GM23338 (cell line): Measurements from ENCODE around the gene DHRSX. TPM values are rescaled to one million over a fixed set of nuclear protein-coding genes. Genes with fewer than 3 reads are reported as not detected.

Source experiments
- ATAC-seq: fragments of 200-7000 bp; cut with Tn5 transposase; 3 replicates; pipeline ENCODE4 v1.9.1; 2020
- DNase-seq: peaks from one replicate; pipeline ENCODE4 v3.0.0-alpha.2; 2015; ENCODE audit warnings: low spot score
- H2AFZ ChIP-seq: fragments of 200-600 bp; sonication (generic); 2 replicates; pipeline ENCODE4 v1.8.0; 2016; ENCODE audit warnings: antibody characterized with exemption, mild to moderate bottlenecking, moderate library complexity
- H3F3A ChIP-seq: fragments of 200-600 bp; sonication (generic); replicated peaks from 2 replicates; pipeline ENCODE4 v1.8.0; 2017; ENCODE audit warnings: antibody characterized with exemption, mixed run types, low read depth
- H3K27ac ChIP-seq: fragments of 200-600 bp; sonication (generic); 2 replicates; pipeline ENCODE4 v1.6.1; 2016; ENCODE audit warnings: low read depth
- H3K27me3 ChIP-seq: fragments of 200-600 bp; sonication (generic); 2 replicates; pipeline ENCODE4 v1.8.0; 2016; ENCODE audit warnings: mild to moderate bottlenecking, mixed run types, moderate library complexity; ENCODE audit not compliant: insufficient read depth
- H3K36me3 ChIP-seq: fragments of 200-600 bp; sonication (generic); 2 replicates; pipeline ENCODE4 v1.8.0; 2016; ENCODE audit warnings: mild to moderate bottlenecking; ENCODE audit not compliant: insufficient read depth
- H3K4me1 ChIP-seq: fragments of 200-600 bp; sonication (generic); 2 replicates; pipeline ENCODE4 v1.8.0; 2016; ENCODE audit warnings: mild to moderate bottlenecking, moderate library complexity; ENCODE audit not compliant: insufficient read depth
- H3K4me2 ChIP-seq: fragments of 200-600 bp; sonication (generic); 2 replicates; pipeline ENCODE4 v1.7.1; 2017; ENCODE audit warnings: mixed run types
- H3K4me3 ChIP-seq: fragments of 200-600 bp; sonication (generic); 2 replicates; pipeline ENCODE4 v1.6.1; 2016; ENCODE audit warnings: mixed run types
- H3K79me2 ChIP-seq: fragments of 200-600 bp; sonication (generic); replicated peaks from 2 replicates; pipeline ENCODE4 v1.8.0; 2017; ENCODE audit warnings: mild to moderate bottlenecking; ENCODE audit not compliant: insufficient read depth
- H3K9me2 ChIP-seq: fragments of 200-600 bp; sonication (generic); 2 replicates; pipeline ENCODE4 v1.8.0; 2017; ENCODE audit not compliant: insufficient read depth
- H4K20me1 ChIP-seq: fragments of 200-600 bp; sonication (generic); replicated peaks from 2 replicates; pipeline ENCODE4 v1.8.0; 2017; ENCODE audit warnings: mild to moderate bottlenecking; ENCODE audit not compliant: insufficient read depth
- H3K27ac Mint-ChIP-seq: 2 replicates; pipeline ENCODE4 v1.8.0; 2020; ENCODE audit warnings: inconsistent platforms, mild to moderate bottlenecking, moderate library complexity, mixed read lengths
- H3K27me3 Mint-ChIP-seq: 3 replicates; pipeline ENCODE4 v1.8.0; 2022; ENCODE audit warnings: low read depth, mild to moderate bottlenecking, moderate library complexity, mixed read lengths, inconsistent platforms; ENCODE audit not compliant: insufficient read depth, poor library complexity
- H3K36me3 Mint-ChIP-seq: 3 replicates; pipeline ENCODE4 v1.8.0; 2021; ENCODE audit warnings: low read depth, mild to moderate bottlenecking, inconsistent platforms, moderate library complexity, mixed read lengths
- H3K4me1 Mint-ChIP-seq: 3 replicates; pipeline ENCODE4 v1.8.0; 2020; ENCODE audit warnings: mild to moderate bottlenecking, inconsistent platforms, mixed read lengths
- H3K4me3 Mint-ChIP-seq: 3 replicates; pipeline ENCODE4 v1.8.0; 2021; ENCODE audit warnings: moderate library complexity, mild to moderate bottlenecking, inconsistent platforms, mixed read lengths
- H3K9me3 Mint-ChIP-seq: 3 replicates; pipeline ENCODE4 v1.8.0; 2020; ENCODE audit warnings: moderate library complexity, mild to moderate bottlenecking, inconsistent platforms, mixed read lengths
- CREB1 ChIP-seq: fragments of 250-450 bp; sonication (Bioruptor Pico); IDR thresholded peaks from 2 replicates; pipeline ENCODE4 v1.5.0; 2020; ENCODE audit warnings: low read depth, mild to moderate bottlenecking, moderate library complexity
- ETS1 ChIP-seq: IDR thresholded peaks from 2 replicates; pipeline ENCODE4 v1.6.1; 2016; ENCODE audit warnings: antibody characterized with exemption
- EZH2 ChIP-seq: fragments of 200-600 bp; sonication (generic); IDR thresholded peaks from one replicate; pipeline ENCODE4 v1.8.0; 2017; ENCODE audit warnings: antibody characterized with exemption, mild to moderate bottlenecking, low read depth; ENCODE audit not compliant: unreplicated experiment
- EZH2phosphoT487 ChIP-seq: fragments of 200-600 bp; sonication (generic); IDR thresholded peaks from one replicate; pipeline ENCODE4 v1.8.1; 2018; ENCODE audit warnings: antibody characterized with exemption; ENCODE audit not compliant: unreplicated experiment
- NANOG ChIP-seq: IDR thresholded peaks from 2 replicates; pipeline ENCODE4 v1.6.1; 2016; ENCODE audit warnings: antibody characterized with exemption, borderline replicate concordance
- POLR2AphosphoS5 ChIP-seq: IDR thresholded peaks from 2 replicates; pipeline ENCODE4 v1.6.1; 2016; ENCODE audit warnings: antibody characterized with exemption, low read depth
- REST ChIP-seq: IDR thresholded peaks from one replicate; pipeline ENCODE4 v1.6.1; 2018; ENCODE audit warnings: antibody characterized with exemption; ENCODE audit not compliant: unreplicated experiment
- ZNF114 ChIP-seq: fragments of 250-450 bp; sonication (Bioruptor Pico); IDR thresholded peaks from 2 replicates; pipeline ENCODE4 v1.5.0; 2020; ENCODE audit warnings: mild to moderate bottlenecking, moderate library complexity
- ZNF331 ChIP-seq: fragments of 250-450 bp; sonication (Bioruptor Pico); IDR thresholded peaks from 2 replicates; pipeline ENCODE4 v1.5.0; 2020; ENCODE audit warnings: low read depth, mild to moderate bottlenecking, moderate library complexity
- ZNF462 ChIP-seq: fragments of 250-450 bp; sonication (Bioruptor Pico); IDR thresholded peaks from 2 replicates; pipeline ENCODE4 v1.5.0; 2020; ENCODE audit warnings: mild to moderate bottlenecking, moderate library complexity
- polyA plus RNA-seq: library from polyadenylated mRNA; unstranded; fragments of >200 nt; fragmentation: Nextera tagmentation; extraction: Ambion mirVana; gene quantifications from 2 replicates; pipeline ENCODE4 v1.2.1, GENCODE V29; 2016
- total RNA-seq: library from RNA; depleted of rRNA; stranded (reverse); fragments of >200 nt; shearing (Covaris generic); gene quantifications from 2 replicates; pipeline ENCODE4 v1.2.3, GENCODE V29; 2014

Gene DHRSX
- total and polyA plus RNA-seq, 2 experiments from 2014 or later: 33.9 to 43.0 TPM

GRCh38 chrX:2430265-2430825 is 70.4 kb downstream of the DHRSX start:
- Histone ChIP-seq H3K4me2 (no peak overlapping the region), H3K9me2 (no peaks in the 10 kb centered on the region), H2AFZ (no peak overlapping the region), H3F3A (no peaks in the 10 kb centered on the region; the same call in 1 of the 2 replicates), H3K4me1 (peaks cover 4% of the 10 kb centered on the region), H3K79me2 (peaks cover 36% of the 10 kb centered on the region), H3K27me3 (no peaks in the 10 kb centered on the region), H3K4me3 (no peak overlapping the region), H3K27ac (no peak overlapping the region), H3K36me3 (peaks cover 9% of the 10 kb centered on the region), H4K20me1 (peaks cover 10% of the 10 kb centered on the region)
- H3K36me3 Mint-ChIP-seq: peaks cover 72% of the 10 kb centered on the region
- H3K27ac Mint-ChIP-seq: no peak overlapping the region
- ATAC-seq (no peak), DNase-seq (no peak)
- peaks cover 9% of the 10 kb centered on the region for H3K4me1 Mint-ChIP-seq
- no peak overlapping the region for H3K4me3 Mint-ChIP-seq
- TF ChIP-seq NANOG: no peak
- no peak for TF ChIP-seq CREB1
- no peak for TF ChIP-seq ZNF114 (CRISPR knock-in tag)
- TF ChIP-seq EZH2phosphoT487: no peak
- no peak for TF ChIP-seq ZNF331 (CRISPR knock-in tag)
- TF ChIP-seq POLR2AphosphoS5: no peak
- H3K27me3 Mint-ChIP-seq: peaks cover 7% of the 10 kb centered on the region
- H3K9me3 Mint-ChIP-seq: peaks cover 28% of the 10 kb centered on the region

- Mint-ChIP-seq H3K27ac (no peak overlapping the region), H3K4me1 (peaks cover 9% of the 10 kb centered on the region), H3K36me3 (peaks cover 73% of the 10 kb centered on the region), H3K4me3 (no peak overlapping the region), H3K27me3 (peaks cover 7% of the 10 kb centered on the region), H3K9me3 (peaks cover 31% of the 10 kb centered on the region)
- no peak overlapping the region for H2AFZ ChIP-seq
- no peak overlapping the region for H3K4me3 ChIP-seq
- H3K4me2 ChIP-seq: no peak overlapping the region
- H3K27me3 ChIP-seq: no peaks in the 10 kb centered on the region
- H3F3A ChIP-seq: no peaks in the 10 kb centered on the region
- H3K9me2 ChIP-seq: no peaks in the 10 kb centered on the region
- DNase-seq (no peak), ATAC-seq (no peak)
- peaks cover 10% of the 10 kb centered on the region for H4K20me1 ChIP-seq
- peaks cover 16% of the 10 kb centered on the region for H3K36me3 ChIP-seq
- H3K79me2 ChIP-seq: peaks cover 26% of the 10 kb centered on the region
- peaks cover 4% of the 10 kb centered on the region for H3K4me1 ChIP-seq
- no peak overlapping the region for H3K27ac ChIP-seq
- TF ChIP-seq ZNF462 (CRISPR knock-in tag) (no peak), POLR2AphosphoS5 (no peak), ETS1 (no peak), EZH2 (no peak), ZNF114 (CRISPR knock-in tag) (no peak), EZH2phosphoT487 (no peak), REST (no peak), ZNF331 (CRISPR knock-in tag) (no peak)
Measured at GRCh38 chrX:2427737-2428136, 73.0 kb downstream of the DHRSX start.
